Rectal smooth muscle tissue (tissue), 1 donor: ENCODE results near the gene TMBIM1.
A peak's percentile ranks its signal among the peaks of the same experiment; 100 is the strongest.

ENCODE experiments used
- H3K27ac ChIP-seq: one replicate; pipeline ENCODE4 v1.7.0; 2013; ENCODE audit warnings: low read depth, low read length, inconsistent platforms
- H3K27me3 ChIP-seq: one replicate; pipeline ENCODE4 v1.7.0; 2013; ENCODE audit warnings: low read length; ENCODE audit not compliant: control insufficient read depth, insufficient read depth
- H3K36me3 ChIP-seq: one replicate; pipeline ENCODE4 v1.7.0; 2013; ENCODE audit warnings: low read length; ENCODE audit not compliant: control insufficient read depth, insufficient read depth
- H3K4me1 ChIP-seq: one replicate; pipeline ENCODE4 v1.7.0; 2013; ENCODE audit warnings: low read length; ENCODE audit not compliant: control insufficient read depth, insufficient read depth
- H3K4me3 ChIP-seq: one replicate; pipeline ENCODE4 v1.7.0; 2013; ENCODE audit warnings: low read length
- H3K9ac ChIP-seq: one replicate; pipeline ENCODE4 v1.7.0; 2013; ENCODE audit warnings: low read length

TMBIM1 gene, protein sequence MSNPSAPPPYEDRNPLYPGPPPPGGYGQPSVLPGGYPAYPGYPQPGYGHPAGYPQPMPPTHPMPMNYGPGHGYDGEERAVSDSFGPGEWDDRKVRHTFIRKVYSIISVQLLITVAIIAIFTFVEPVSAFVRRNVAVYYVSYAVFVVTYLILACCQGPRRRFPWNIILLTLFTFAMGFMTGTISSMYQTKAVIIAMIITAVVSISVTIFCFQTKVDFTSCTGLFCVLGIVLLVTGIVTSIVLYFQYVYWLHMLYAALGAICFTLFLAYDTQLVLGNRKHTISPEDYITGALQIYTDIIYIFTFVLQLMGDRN

DNA sequence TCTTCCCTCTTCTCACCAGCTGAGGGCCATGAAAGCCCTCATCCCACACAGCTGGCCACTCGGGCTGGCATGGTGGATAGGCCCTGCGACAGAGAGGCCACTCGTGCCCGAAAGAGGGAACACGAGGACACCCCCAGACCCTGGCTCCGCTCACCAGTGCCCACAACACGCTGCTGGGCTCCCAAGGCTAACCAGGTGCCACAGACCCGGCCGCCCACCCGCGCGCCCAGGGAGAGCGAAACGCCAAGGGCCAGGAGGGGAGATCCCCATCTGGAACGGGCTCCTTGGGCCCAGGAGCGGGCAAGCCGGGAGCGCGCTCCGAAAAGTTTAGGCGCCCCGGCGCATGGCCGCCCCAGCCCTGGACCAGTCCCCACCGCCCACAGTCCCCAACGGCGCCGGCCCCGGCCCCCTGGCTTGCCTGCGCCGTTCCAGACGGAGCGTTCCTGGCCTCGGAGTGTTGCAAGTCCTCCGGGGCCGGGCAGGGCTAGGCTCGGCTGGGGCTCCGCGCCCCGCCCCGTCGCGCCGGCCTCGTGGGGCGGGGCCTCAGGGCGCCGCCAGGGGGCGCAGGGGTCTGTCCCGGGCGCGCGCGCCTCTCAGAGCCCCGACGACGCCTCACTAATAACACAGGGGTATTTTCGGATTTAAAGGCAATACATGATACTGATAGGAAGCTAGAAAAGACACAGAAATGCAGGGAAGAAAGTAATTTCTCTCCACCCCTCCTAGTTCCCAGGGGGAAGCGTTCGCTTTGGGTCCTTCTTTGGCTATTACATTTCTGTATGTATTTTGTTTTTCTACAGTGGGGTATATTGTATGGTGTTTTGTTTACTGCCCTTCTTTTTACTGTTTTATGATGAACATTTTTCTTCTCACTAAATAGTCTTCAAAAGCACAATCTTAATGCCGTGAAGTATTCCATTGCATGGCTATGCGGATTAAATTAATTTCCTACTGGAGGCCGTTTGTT lies at the start of gene TMBIM1:
Gene TMBIM1 (minus strand): TSS at position 456 of the 967 bp plus-strand sequence. CDS start 10,362 bp downstream, outside the sequence.
- H3K4me1 ChIP-seq: peaks cover 29% of the 10 kb centered on the region
- no peaks in the 10 kb centered on the region for H3K27me3 ChIP-seq
- peak within 1 kb of the TSS; percentile 88 for H3K9ac ChIP-seq
- H3K4me3 ChIP-seq: peak within 1 kb of the TSS; percentile 94
- H3K36me3 ChIP-seq: no peaks in the 10 kb centered on the region
- peak within 1 kb of the TSS; percentile 96 for H3K27ac ChIP-seq

DNA sequence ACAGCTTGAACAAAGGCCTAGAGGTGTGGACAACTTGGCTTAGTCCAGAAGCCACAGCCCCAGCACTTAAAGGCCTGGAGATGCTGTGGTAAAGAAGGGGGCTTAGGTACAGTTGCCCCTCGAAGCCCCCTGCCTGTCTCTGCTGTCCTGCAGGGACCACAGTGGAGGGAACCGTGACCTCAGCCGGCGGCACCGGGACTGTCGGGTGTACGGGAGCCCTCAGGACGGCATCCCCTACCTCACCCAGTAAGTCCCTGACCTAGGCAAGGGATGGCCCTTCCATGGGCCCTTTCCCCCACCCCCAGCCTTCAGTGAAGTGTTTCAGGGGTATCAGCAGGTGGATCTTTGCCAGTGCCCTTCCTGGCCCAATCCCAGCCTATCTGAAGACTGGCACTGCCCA lies 49.1 kb upstream of the TMBIM1 start:
- Histone ChIP-seq H3K27me3 (no peaks in the 10 kb centered on the region), H3K27ac (no peak overlapping the region), H3K4me1 (no peaks in the 10 kb centered on the region), H3K36me3 (no peaks in the 10 kb centered on the region), H3K4me3 (no peak overlapping the region), H3K9ac (no peak overlapping the region)

DNA sequence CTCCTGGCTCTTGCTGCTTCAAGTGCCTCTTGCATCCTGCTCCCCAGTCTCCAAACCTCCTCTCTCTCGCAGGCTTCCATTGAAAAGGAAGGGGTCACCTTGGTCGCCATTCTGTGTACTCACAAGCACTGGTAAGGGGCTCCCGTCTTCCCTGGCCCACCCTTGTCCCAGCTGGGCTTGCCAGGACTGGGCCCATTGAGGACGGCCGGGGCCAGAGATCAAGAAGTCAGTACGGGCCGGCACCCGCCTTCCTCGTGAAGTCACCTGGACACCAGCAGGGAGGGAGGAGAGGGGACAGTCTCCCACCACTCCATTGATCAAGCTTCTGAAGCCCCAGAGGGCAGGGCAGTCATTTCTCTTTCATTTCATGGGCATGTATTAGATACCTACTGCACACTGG lies 48.4 kb upstream of the TMBIM1 start:
- Histone ChIP-seq H3K9ac (no peak overlapping the region), H3K4me3 (no peak overlapping the region), H3K4me1 (no peaks in the 10 kb centered on the region), H3K27ac (no peak overlapping the region), H3K36me3 (no peaks in the 10 kb centered on the region), H3K27me3 (no peaks in the 10 kb centered on the region)

DNA sequence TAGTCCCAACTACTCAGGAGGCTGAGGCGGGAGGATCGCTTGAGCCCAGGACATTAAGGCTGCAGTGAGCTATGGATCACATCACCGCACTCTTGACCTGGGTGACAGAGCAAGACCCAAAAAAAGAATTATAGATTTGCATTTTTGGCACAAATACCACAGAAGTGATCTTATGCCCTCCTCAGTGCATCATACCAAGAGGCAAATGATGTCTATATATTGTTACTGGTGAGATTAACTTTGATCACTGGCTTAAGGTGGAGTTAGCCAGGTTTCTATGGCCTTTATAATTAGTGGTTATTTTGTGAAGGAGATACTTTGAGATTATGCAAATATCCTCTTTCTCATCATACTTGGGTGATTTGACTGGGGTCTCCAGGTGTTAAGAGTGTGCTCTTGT lies 42.2 kb upstream of the TMBIM1 start:
- Histone ChIP-seq H3K9ac (no peak overlapping the region), H3K27me3 (no peaks in the 10 kb centered on the region), H3K36me3 (no peaks in the 10 kb centered on the region), H3K4me3 (no peak overlapping the region), H3K4me1 (no peaks in the 10 kb centered on the region), H3K27ac (no peak overlapping the region)

DNA sequence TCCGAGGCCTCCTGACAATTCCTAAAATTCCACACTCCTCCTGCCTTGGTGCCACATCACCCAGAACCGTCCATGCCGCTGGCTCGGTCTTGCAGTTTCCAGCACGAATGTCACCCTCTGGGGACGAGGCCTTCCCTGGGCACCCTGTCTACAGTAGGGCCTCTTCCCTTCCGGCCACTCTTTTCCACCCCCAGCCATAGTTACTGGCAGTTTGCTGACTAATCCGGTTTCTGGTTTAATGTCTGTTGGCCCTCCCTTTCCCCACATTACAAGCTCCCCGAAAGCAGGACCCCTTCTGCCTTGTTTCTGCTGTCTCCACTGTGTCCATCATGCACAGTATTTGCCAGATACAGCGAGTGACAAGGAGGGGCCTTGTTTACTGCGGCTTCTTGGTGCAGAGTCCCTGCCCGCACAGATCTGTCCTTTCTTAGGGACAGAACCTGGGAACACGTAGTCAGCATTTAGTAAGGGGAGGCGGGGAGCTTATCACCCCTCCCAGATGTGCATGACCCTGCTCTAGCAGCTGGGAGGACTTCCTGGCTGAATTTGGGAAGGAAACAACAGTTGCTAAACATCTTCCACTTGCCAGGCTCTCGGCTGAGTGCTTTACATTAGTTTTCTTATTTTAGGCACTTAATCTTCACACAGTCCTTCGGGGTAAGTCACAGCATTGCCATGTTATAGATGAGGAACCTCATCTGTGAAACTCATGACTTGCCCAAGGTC lies 40.8 kb upstream of the TMBIM1 start:
- Histone ChIP-seq H3K9ac (no peak overlapping the region), H3K27ac (no peak overlapping the region), H3K27me3 (no peaks in the 10 kb centered on the region), H3K4me3 (no peak overlapping the region), H3K4me1 (no peaks in the 10 kb centered on the region), H3K36me3 (no peaks in the 10 kb centered on the region)

DNA sequence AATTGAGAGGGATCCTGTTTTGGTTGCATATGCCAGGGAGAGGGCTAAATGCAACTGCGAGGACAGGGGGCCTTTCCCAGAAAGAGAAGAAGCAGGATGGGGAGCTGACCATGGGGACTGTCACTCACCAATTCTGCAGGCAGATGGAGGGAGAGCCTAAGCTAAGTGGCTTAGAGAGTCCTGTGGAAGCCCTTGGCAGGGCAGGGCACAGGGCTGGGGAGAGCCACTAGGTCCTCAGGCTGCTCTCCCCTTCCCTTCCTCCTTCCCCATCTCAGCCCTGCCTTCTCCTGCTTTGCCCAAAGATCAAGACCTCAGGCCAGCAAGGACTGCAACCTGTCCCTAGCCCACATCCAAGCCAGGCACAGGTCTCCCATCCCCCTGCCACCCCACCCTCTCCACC lies 40.0 kb upstream of the TMBIM1 start:
- H3K4me1 ChIP-seq: no peaks in the 10 kb centered on the region
- no peaks in the 10 kb centered on the region for H3K36me3 ChIP-seq
- H3K9ac ChIP-seq: no peak overlapping the region
- no peak overlapping the region for H3K4me3 ChIP-seq
- H3K27ac ChIP-seq: peak overlapping the region; percentile 32
- no peaks in the 10 kb centered on the region for H3K27me3 ChIP-seq

DNA sequence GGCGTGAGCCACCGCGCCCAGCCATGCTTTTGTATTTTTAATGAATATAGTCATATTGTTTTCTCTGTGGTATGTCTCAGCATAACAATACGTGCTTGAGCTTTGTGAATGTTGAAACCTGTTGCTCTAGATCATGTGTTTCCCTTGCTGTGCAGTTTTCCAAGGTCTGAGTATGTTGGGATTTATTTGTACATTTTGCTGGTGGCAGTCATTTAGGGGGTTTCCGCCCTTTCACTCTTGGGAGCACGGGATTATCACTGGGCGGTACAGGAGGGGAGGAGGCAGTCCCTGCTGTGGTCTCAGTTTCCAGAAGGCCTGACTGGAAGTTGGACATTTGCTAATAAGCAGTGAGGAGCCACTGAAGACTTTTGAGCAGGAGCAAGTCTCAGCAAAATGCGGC lies 39.4 kb upstream of the TMBIM1 start:
- no peaks in the 10 kb centered on the region for H3K36me3 ChIP-seq
- H3K4me3 ChIP-seq: no peak overlapping the region
- H3K27me3 ChIP-seq: no peaks in the 10 kb centered on the region
- H3K4me1 ChIP-seq: no peaks in the 10 kb centered on the region
- H3K9ac ChIP-seq: no peak overlapping the region
- no peak overlapping the region for H3K27ac ChIP-seq

DNA sequence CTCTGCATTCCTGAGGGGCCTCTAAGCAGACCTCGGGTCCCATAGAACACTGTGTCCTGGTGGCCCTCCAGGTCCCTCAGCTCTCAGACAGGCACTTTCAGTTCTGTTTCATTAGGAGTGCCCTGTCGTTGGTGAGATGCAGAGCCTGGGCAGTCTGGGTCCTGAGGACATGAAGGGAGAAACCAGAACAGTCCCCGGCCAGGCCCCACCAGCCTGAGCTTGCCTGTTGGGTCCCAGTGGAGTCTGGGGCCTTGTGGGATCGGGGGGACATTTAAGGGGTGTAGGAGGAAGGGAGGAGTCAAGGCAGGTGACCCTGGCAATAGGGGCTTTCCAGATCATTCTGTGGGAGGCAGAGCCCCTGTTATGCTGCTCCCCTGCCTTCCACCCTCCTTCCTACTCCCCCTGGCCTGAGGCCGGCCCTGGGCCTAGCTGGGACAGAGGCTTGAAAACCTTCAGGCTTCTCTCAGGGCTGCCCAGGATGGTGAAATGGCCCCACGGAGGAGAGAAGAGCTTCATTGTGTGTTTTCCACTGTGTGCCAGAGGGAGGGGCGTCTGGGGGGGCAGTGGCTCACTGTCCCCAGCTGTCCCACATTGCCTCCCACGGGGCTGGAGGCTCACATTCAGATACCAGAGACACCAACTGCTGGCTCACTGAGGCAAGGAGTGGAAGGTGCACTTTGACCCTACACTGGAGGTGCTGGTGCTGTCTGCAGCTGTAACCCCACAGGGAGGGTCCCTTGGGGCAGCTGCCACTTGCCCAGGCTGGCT lies 37.7 kb upstream of the TMBIM1 start:
- no peaks in the 10 kb centered on the region for H3K4me1 ChIP-seq

DNA sequence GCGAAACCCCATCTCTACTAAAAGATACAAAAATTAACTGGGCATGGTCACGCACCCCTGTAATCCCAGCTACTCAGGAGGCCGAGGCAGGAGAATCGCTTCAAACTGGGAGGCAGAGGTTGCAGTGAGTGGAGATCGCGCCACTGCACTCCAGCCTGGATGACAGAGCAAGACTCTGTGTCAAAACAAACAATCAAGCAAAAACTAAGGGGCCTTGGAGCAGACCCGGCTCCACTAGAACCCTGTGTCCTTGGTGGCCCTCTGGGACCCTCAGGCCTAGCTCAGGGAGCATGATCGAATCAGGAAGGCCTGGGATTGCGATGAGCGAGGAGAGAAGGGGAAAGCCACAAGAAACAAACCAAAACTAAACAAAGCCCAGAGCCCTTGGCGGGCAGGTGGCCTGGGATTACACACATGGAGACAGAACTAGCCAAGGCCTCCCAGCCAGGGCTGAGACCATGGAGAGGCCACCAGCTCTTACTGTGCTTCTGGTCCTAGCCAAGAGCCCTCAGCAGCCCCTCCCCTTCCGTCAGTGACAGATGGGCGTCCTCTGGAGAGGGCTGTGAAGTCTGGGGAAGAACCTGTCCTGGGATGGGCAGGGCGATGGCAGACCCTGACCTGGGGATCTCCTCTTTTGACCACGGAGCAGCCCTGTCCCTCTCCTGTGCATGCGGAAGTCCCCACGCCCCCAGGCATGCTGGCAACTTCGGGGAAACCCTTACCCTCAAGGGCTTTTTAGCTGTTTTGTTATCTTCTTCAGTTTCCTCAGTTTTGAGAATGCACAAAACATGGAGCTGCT lies 36.9 kb upstream of the TMBIM1 start:
- H3K9ac ChIP-seq: no peak overlapping the region

More for the DNA sequence above, 37.7 kb upstream of the TMBIM1 start:
- H3K27me3 ChIP-seq: no peaks in the 10 kb centered on the region
- no peak overlapping the region for H3K4me3 ChIP-seq
- no peaks in the 10 kb centered on the region for H3K36me3 ChIP-seq
- H3K27ac ChIP-seq: no peak overlapping the region
- no peak overlapping the region for H3K9ac ChIP-seq

DNA sequence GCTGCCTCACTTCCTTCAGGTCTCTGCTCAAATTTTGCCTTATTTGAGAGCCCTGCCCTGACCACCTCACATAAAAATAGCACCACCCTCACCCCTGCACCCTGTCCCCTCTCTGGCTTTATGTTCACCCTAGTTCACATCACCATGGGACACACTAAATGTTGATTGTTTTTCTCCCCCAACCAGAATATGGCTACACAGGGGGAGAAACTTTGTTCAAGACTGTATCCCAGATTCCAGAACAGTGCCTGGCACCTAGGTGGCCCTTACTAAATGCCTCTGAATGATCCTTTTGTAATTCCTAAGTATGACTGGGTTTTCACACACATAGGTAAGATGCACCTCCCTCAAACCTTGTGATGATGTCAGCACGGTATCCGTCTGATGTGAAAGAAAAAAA lies 36.0 kb upstream of the TMBIM1 start:
- Histone ChIP-seq H3K4me1 (peaks cover 4% of the 10 kb centered on the region), H3K27ac (no peak overlapping the region), H3K27me3 (no peaks in the 10 kb centered on the region), H3K36me3 (no peaks in the 10 kb centered on the region), H3K9ac (no peak overlapping the region), H3K4me3 (no peak overlapping the region)

More for the DNA sequence above, 36.9 kb upstream of the TMBIM1 start:
- no peaks in the 10 kb centered on the region for H3K4me1 ChIP-seq
- no peaks in the 10 kb centered on the region for H3K27me3 ChIP-seq
- H3K27ac ChIP-seq: no peak overlapping the region
- H3K36me3 ChIP-seq: no peaks in the 10 kb centered on the region
- no peak overlapping the region for H3K4me3 ChIP-seq

DNA sequence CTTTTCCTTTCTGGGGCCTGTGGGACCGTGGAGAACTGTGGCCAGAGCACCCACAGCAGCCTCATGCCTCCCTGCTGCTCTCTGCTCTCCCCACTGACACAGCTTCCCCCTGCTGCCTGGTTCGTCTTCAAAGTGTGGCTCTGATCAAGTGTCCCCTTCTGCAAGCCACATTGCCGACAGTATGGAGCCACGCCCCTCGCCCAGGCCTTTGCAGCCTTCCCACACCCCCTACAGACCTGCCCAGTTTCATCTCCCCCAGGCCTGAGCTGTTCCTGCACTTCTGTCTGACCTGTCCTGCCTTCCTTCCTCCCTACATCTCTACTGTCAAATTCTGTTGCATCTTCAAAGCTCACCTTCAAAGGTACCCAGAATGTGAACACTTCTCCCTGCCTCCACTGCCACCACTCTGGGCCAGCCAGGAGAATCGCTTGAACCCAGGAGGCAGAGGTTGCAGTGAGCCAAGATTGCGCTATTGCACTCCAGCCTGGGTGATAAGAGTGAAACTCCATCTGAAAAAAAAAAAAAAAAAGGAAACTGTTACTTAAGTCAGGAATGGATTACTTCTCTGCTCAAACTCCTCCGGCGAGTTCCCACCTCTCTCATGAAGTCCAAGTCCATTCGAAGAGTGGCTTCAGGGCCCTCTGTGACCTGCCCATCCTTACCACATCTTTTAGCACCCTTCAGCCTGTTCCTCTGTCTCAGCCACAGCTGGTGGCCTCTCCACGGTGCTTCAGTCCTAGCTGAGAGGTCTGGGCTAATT lies 35.3 kb upstream of the TMBIM1 start:
- H3K27ac ChIP-seq: no peak overlapping the region
- H3K36me3 ChIP-seq: no peaks in the 10 kb centered on the region
- no peaks in the 10 kb centered on the region for H3K27me3 ChIP-seq
- no peak overlapping the region for H3K9ac ChIP-seq
- H3K4me1 ChIP-seq: peaks cover 4% of the 10 kb centered on the region
- H3K4me3 ChIP-seq: no peak overlapping the region
